Trophoblast cell (in vitro differentiated cells and primary cell): ENCODE data around the gene RNF7.
"Not testable (repeated sequence)": the region's sequence is repeated elsewhere in the genome, so short reads cannot be mapped to it uniquely, and the experiment has no call there.

Experiments used
- DNase-seq, 2 donors: peaks; one replicate each; pipeline ENCODE4 v3.0.0-alpha.2; 2016
- H2AFZ ChIP-seq: 2 replicates; pipeline ENCODE4 v1.6.1; 2013; ENCODE audit warnings: low read length, moderate library complexity, mild to moderate bottlenecking; ENCODE audit not compliant: insufficient read depth, poor library complexity
- H2AK5ac ChIP-seq: 2 replicates; pipeline ENCODE4 v1.6.1; 2013; ENCODE audit warnings: mild to moderate bottlenecking, low read length
- H2BK120ac ChIP-seq: 2 replicates; pipeline ENCODE4 v1.6.1; 2013; ENCODE audit warnings: low read length, mild to moderate bottlenecking, moderate library complexity; ENCODE audit not compliant: insufficient read depth, poor library complexity
- H2BK12ac ChIP-seq: 2 replicates; pipeline ENCODE4 v1.6.1; 2013; ENCODE audit warnings: mild to moderate bottlenecking, low read length, moderate library complexity
- H2BK5ac ChIP-seq: 2 replicates; pipeline ENCODE4 v1.6.1; 2013; ENCODE audit warnings: low read length, low read depth, moderate library complexity, mild to moderate bottlenecking; ENCODE audit not compliant: poor library complexity
- H3K14ac ChIP-seq: 2 replicates; pipeline ENCODE4 v1.6.1; 2013; ENCODE audit warnings: mild to moderate bottlenecking, low read length
- H3K18ac ChIP-seq: 2 replicates; pipeline ENCODE4 v1.6.1; 2013; ENCODE audit warnings: mild to moderate bottlenecking, low read length
- H3K23ac ChIP-seq: 2 replicates; pipeline ENCODE4 v1.6.1; 2013; ENCODE audit warnings: low read length
- H3K27ac ChIP-seq: 2 replicates; pipeline ENCODE4 v1.5.1; 2013; ENCODE audit warnings: low read depth, mild to moderate bottlenecking, inconsistent platforms, low read length, moderate library complexity
- H3K27me3 ChIP-seq: 2 replicates; pipeline ENCODE4 v1.6.1; 2013; ENCODE audit warnings: inconsistent platforms, mild to moderate bottlenecking, low read length, moderate library complexity; ENCODE audit not compliant: insufficient read depth
- H3K36me3 ChIP-seq, 2 experiments: 1 replicate in 1 of 2; 2 replicates in 1 of 2; pipeline ENCODE4 v1.6.1; 2013; ENCODE audit warnings: low read length in 2 of 2, mild to moderate bottlenecking in 2 of 2, moderate library complexity in 1 of 2; ENCODE audit not compliant: insufficient read depth in 2 of 2, control insufficient read depth in 1 of 2
- H3K4ac ChIP-seq: 2 replicates; pipeline ENCODE4 v1.6.1; 2013; ENCODE audit warnings: low read depth, mild to moderate bottlenecking, low read length, moderate library complexity
- H3K4me1 ChIP-seq, 2 experiments: 1 replicate in 1 of 2; 2 replicates in 1 of 2; pipeline ENCODE4 v1.6.1; 2013; ENCODE audit warnings: low read length in 2 of 2, mild to moderate bottlenecking in 2 of 2, moderate library complexity in 1 of 2; ENCODE audit not compliant: insufficient read depth in 2 of 2, control insufficient read depth in 1 of 2
- H3K4me2 ChIP-seq: 2 replicates; pipeline ENCODE4 v1.6.1; 2013; ENCODE audit warnings: inconsistent platforms, mild to moderate bottlenecking, low read length, moderate library complexity
- H3K4me3 ChIP-seq: 2 replicates; pipeline ENCODE4 v1.5.1; 2013; ENCODE audit warnings: mild to moderate bottlenecking, low read depth, low read length, inconsistent platforms
- H3K79me1 ChIP-seq: one replicate; pipeline ENCODE4 v1.6.1; 2013; ENCODE audit warnings: low read length
- H3K79me2 ChIP-seq: 2 replicates; pipeline ENCODE4 v1.6.1; 2013; ENCODE audit warnings: low read length, mild to moderate bottlenecking; ENCODE audit not compliant: control insufficient read depth, insufficient read depth, poor library complexity
- H3K9ac ChIP-seq: 2 replicates; pipeline ENCODE4 v1.6.1; 2013; ENCODE audit warnings: mild to moderate bottlenecking, low read length
- H3K9me3 ChIP-seq: 2 replicates; pipeline ENCODE4 v1.6.1; 2013; ENCODE audit warnings: low read depth, mild to moderate bottlenecking, control low read depth, inconsistent platforms, low read length; ENCODE audit not compliant: insufficient read depth
- H4K12ac ChIP-seq: 2 replicates; pipeline ENCODE4 v1.6.1; 2013; ENCODE audit warnings: low read depth, mild to moderate bottlenecking, low read length, moderate library complexity
- H4K8ac ChIP-seq: 2 replicates; pipeline ENCODE4 v1.6.1; 2013; ENCODE audit warnings: low read depth, mild to moderate bottlenecking, low read length, moderate library complexity
- H4K91ac ChIP-seq: one replicate; pipeline ENCODE4 v1.6.1; 2013; ENCODE audit warnings: low read depth, mild to moderate bottlenecking, low read length, moderate library complexity
- WGBS: extraction: QIAGEN DNeasy Blood & Tissue Kit; methylation state at CpG from one replicate; pipeline ENCODE4 v1.1.7; 2013; ENCODE audit warnings: missing lambda C conversion rate; ENCODE audit not compliant: insufficient read length, insufficient coverage; ENCODE audit errors: extremely low coverage; 5-methylcytosine and 5-hydroxymethylcytosine counted together

RNF7 gene

GRCh38 chr3:141788750-141789149 lies 50.7 kb downstream of the RNF7 start:
- H3K4ac ChIP-seq, H3K9ac ChIP-seq, DNase-seq, H2BK120ac ChIP-seq, H3K4me3 ChIP-seq, H3K4me1 ChIP-seq, H2AK5ac ChIP-seq, H4K12ac ChIP-seq, H3K4me2 ChIP-seq, H3K14ac ChIP-seq, H3K79me2 ChIP-seq, H3K27me3 ChIP-seq, H3K18ac ChIP-seq, H3K23ac ChIP-seq, H4K8ac ChIP-seq, H4K91ac ChIP-seq, H3K79me1 ChIP-seq, H2BK12ac ChIP-seq, H2BK5ac ChIP-seq, H3K27ac ChIP-seq, H3K36me3 ChIP-seq, H3K9me3 ChIP-seq, H2AFZ ChIP-seq: not testable (repeated sequence)
- no CpG with 5 or more reads among the region's 5 CpGs for WGBS

GRCh38 chr3:141789281-141789680 lies 51.2 kb downstream of the RNF7 start:
- no peak overlapping the region for H2BK120ac ChIP-seq
- H3K27me3 ChIP-seq: no peaks in the 10 kb centered on the region
- no peak overlapping the region for H3K4me2 ChIP-seq
- H4K12ac ChIP-seq: no peak overlapping the region
- no peaks in the 10 kb centered on the region for H3K79me2 ChIP-seq
- H3K23ac ChIP-seq: no peak overlapping the region
- H4K91ac ChIP-seq: no peak overlapping the region
- H2BK12ac ChIP-seq: no peak overlapping the region
- no CpG with 5 or more reads among the region's 7 CpGs for WGBS
- H3K9me3 ChIP-seq: no peaks in the 10 kb centered on the region
- H2BK5ac ChIP-seq: no peak overlapping the region
- no peak for DNase-seq
- H2AK5ac ChIP-seq: no peak overlapping the region
- no peak overlapping the region for H2AFZ ChIP-seq
- no peak overlapping the region for H3K4me3 ChIP-seq
- no peaks in the 10 kb centered on the region for H3K36me3 ChIP-seq
- no peak overlapping the region for H3K9ac ChIP-seq
- H3K4ac ChIP-seq: no peak overlapping the region
- H3K27ac ChIP-seq: no peak overlapping the region
- no peaks in the 10 kb centered on the region for H3K79me1 ChIP-seq
- H3K4me1 ChIP-seq: no peaks in the 10 kb centered on the region
- H3K18ac ChIP-seq: no peak overlapping the region
- H3K14ac ChIP-seq: no peak overlapping the region
- no peak overlapping the region for H4K8ac ChIP-seq

DNA sequence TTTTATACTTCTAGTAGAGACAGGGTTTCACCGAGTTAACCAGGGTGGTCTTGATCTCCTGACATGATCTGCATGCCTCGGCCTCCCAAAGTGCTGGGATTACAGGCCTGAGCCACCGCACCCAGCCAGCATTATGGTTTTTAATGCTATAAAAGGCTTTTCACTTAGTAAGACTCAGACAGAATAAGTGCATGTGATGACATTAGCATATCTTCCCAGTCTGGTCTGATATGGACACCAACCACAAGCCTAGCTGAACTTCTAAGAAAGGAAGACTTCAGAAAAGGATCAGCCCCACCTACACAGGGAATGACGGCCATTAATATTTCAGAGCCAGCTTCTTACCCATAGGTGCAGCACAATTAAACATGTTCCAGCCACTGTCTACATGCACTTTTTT lies 52.1 kb downstream of the RNF7 start:
- H3K79me1 ChIP-seq: no peaks in the 10 kb centered on the region
- no peak overlapping the region for H4K12ac ChIP-seq
- no peak overlapping the region for H4K91ac ChIP-seq
- WGBS: no CpG with 5 or more reads among the region's 4 CpGs
- no peak overlapping the region for H3K14ac ChIP-seq
- H4K8ac ChIP-seq: no peak overlapping the region
- DNase-seq: no peak
- no peak overlapping the region for H2AK5ac ChIP-seq
- H3K79me2 ChIP-seq: no peaks in the 10 kb centered on the region
- no peak overlapping the region for H2AFZ ChIP-seq
- H2BK12ac ChIP-seq: no peak overlapping the region
- no peak overlapping the region for H3K4me2 ChIP-seq
- no peak overlapping the region for H2BK5ac ChIP-seq
- no peak overlapping the region for H3K9ac ChIP-seq
- no peak overlapping the region for H3K4me3 ChIP-seq
- H3K36me3 ChIP-seq: no peaks in the 10 kb centered on the region
- no peak overlapping the region for H3K27ac ChIP-seq
- H2BK120ac ChIP-seq: no peak overlapping the region
- no peaks in the 10 kb centered on the region for H3K9me3 ChIP-seq
- no peaks in the 10 kb centered on the region for H3K4me1 ChIP-seq
- H3K18ac ChIP-seq: no peak overlapping the region
- no peaks in the 10 kb centered on the region for H3K27me3 ChIP-seq
- H3K23ac ChIP-seq: no peak overlapping the region
- no peak overlapping the region for H3K4ac ChIP-seq

- Histone ChIP-seq H3K4me1 (peaks cover 9 to 17% of the 10 kb centered on the region in 2 experiments), H4K91ac (no peak overlapping the region), H2BK120ac (no peak overlapping the region), H2AFZ (no peak overlapping the region), H4K12ac (no peak overlapping the region), H3K27ac (no peak overlapping the region), H2AK5ac (no peak overlapping the region), H3K14ac (no peak overlapping the region), H3K18ac (no peak overlapping the region), H3K23ac (no peak overlapping the region), H3K79me1 (peaks cover 10% of the 10 kb centered on the region), H3K27me3 (no peaks in the 10 kb centered on the region), H3K4me2 (no peak overlapping the region), H3K79me2 (peaks cover 2% of the 10 kb centered on the region), H3K4me3 (no peak overlapping the region), H3K4ac (no peak overlapping the region), H3K9me3 (no peaks in the 10 kb centered on the region), H3K36me3 (no peaks in the 10 kb centered on the region), H3K9ac (no peak overlapping the region), H4K8ac (no peak overlapping the region), H2BK12ac (no peak overlapping the region), H2BK5ac (no peak overlapping the region)
- no CpG with 5 or more reads among the region's 1 CpG for WGBS
- DNase-seq: no peak
Observed at GRCh38 chr3:141792495-141792894, 54.4 kb downstream of the RNF7 start.
